ENCODE measurements around the gene ADGRV1. TPM values are rescaled to one million over a fixed set of nuclear protein-coding genes. Genes with fewer than 3 reads are reported as not detected.

ADGRV1 gene
- polyA plus RNA-seq, 1 donor from 2014 or later: 3.7 TPM

DNA sequence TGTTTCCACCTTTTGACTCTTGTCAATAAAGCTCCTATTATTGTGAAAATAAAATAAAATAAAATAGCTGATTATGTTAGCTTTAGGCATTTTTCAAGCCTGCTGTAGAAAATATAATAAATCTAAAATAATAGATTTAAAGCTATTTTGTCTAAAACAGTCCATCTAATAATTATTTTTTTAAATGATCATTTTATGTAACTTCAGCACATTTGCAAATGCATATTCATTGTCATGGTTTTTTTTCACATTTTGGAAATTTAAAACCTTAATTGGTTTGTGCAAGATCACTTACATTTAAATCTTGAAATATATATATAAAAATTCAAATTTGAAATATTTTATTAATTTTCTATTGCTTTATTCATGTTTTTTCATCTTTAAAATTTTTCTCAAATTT, 159.8 kb downstream of the ADGRV1 start:
- H3K9ac ChIP-seq (ENCODE audit: low read length): no peak overlapping the region
- H3K4me2 ChIP-seq (ENCODE audit: low read length): no peak overlapping the region
- TF ChIP-seq EZH2 (IDR thresholded peaks at IDR 0.05; ENCODE audit: borderline replicate concordance, insufficient read depth, low read length, poor library complexity, severe bottlenecking): no peak
- TF ChIP-seq POLR2AphosphoS5 (IDR thresholded peaks at IDR 0.05): no peak
- TF ChIP-seq SMC3 (conservative IDR thresholded peaks at IDR 0.05; ENCODE audit: poor library complexity): no peak
- TF ChIP-seq, protein P1, sequence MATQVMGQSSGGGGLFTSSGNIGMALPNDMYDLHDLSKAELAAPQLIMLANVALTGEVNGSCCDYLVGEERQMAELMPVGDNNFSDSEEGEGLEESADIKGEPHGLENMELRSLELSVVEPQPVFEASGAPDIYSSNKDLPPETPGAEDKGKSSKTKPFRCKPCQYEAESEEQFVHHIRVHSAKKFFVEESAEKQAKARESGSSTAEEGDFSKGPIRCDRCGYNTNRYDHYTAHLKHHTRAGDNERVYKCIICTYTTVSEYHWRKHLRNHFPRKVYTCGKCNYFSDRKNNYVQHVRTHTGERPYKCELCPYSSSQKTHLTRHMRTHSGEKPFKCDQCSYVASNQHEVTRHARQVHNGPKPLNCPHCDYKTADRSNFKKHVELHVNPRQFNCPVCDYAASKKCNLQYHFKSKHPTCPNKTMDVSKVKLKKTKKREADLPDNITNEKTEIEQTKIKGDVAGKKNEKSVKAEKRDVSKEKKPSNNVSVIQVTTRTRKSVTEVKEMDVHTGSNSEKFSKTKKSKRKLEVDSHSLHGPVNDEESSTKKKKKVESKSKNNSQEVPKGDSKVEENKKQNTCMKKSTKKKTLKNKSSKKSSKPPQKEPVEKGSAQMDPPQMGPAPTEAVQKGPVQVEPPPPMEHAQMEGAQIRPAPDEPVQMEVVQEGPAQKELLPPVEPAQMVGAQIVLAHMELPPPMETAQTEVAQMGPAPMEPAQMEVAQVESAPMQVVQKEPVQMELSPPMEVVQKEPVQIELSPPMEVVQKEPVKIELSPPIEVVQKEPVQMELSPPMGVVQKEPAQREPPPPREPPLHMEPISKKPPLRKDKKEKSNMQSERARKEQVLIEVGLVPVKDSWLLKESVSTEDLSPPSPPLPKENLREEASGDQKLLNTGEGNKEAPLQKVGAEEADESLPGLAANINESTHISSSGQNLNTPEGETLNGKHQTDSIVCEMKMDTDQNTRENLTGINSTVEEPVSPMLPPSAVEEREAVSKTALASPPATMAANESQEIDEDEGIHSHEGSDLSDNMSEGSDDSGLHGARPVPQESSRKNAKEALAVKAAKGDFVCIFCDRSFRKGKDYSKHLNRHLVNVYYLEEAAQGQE (IDR thresholded peaks at IDR 0.05; ENCODE audit: borderline replicate concordance): no peak
- no peak for TF ChIP-seq MXI1 (conservative IDR thresholded peaks at IDR 0.05; ENCODE audit: poor library complexity, severe bottlenecking)
- no peak for TF ChIP-seq RAD21 (conservative IDR thresholded peaks at IDR 0.05)
- TF ChIP-seq TAF1 (IDR thresholded peaks at IDR 0.05; ENCODE audit: low read depth): no peak
- no peaks in the 10 kb centered on the region for H4K20me1 ChIP-seq (ENCODE audit: insufficient read depth)
- no peaks in the 10 kb centered on the region for H3K79me2 ChIP-seq (replicated peaks; ENCODE audit: insufficient read depth, low read length)
- H3K36me3 ChIP-seq (ENCODE audit: insufficient read depth, low read length): no peaks in the 10 kb centered on the region
- H3K4me3 ChIP-seq (ENCODE audit: low read length): no peak overlapping the region
- H3K9me3 ChIP-seq (ENCODE audit: low read length): no peaks in the 10 kb centered on the region
- no peak overlapping the region for H3K27ac ChIP-seq (ENCODE audit: low read length)
- no peak overlapping the region for H2AFZ ChIP-seq (ENCODE audit: low read depth, low read length)
- no peaks in the 10 kb centered on the region for H3K27me3 ChIP-seq (ENCODE audit: insufficient read depth, low read depth, low read length)
- H3K9me2 ChIP-seq (ENCODE audit: insufficient read depth, low read length): no peaks in the 10 kb centered on the region
- H3F3A ChIP-seq (ENCODE audit: insufficient read depth, low read length, poor library complexity, severe bottlenecking): no peaks in the 10 kb centered on the region

DNA sequence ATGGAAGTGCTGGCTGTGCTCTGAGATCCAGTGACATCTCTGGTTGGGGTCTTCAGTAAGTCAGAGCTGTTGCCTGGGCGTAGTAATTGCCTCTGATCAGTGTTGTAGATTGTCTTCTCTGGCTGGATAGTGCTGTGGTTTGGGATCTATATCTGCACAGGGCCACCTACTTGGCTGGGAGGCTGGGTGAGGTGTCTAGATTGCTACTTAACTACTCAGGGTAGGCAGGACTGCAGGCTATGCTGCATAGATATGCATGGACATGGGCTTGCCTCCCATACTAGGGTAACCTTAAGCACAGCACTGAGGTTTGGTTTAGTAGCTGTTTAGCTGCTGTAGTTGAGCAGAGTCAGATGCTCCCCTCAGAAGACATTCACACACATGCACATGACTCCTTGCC, 181.0 kb downstream of the ADGRV1 start:
- Histone ChIP-seq H3F3A (ENCODE audit: insufficient read depth, low read length, poor library complexity, severe bottlenecking) (no peaks in the 10 kb centered on the region), H2AFZ (ENCODE audit: low read depth, low read length) (no peak overlapping the region), H3K9me2 (ENCODE audit: insufficient read depth, low read length) (no peaks in the 10 kb centered on the region), H3K36me3 (ENCODE audit: insufficient read depth, low read length) (no peaks in the 10 kb centered on the region), H3K9me3 (ENCODE audit: low read length) (no peaks in the 10 kb centered on the region), H3K4me3 (ENCODE audit: low read length) (no peak overlapping the region), H3K4me2 (ENCODE audit: low read length) (no peak overlapping the region), H3K27me3 (ENCODE audit: insufficient read depth, low read depth, low read length) (no peaks in the 10 kb centered on the region), H3K27ac (ENCODE audit: low read length) (no peak overlapping the region), H3K9ac (ENCODE audit: low read length) (no peak overlapping the region), H4K20me1 (ENCODE audit: insufficient read depth) (no peaks in the 10 kb centered on the region), H3K79me2 (replicated peaks; ENCODE audit: insufficient read depth, low read length) (no peaks in the 10 kb centered on the region)
- TF ChIP-seq, protein P1 (IDR thresholded peaks at IDR 0.05; ENCODE audit: borderline replicate concordance): no peak
- TF ChIP-seq EP300 (conservative IDR thresholded peaks at IDR 0.05; ENCODE audit: poor library complexity, severe bottlenecking): no peak
- no peak for TF ChIP-seq POLR2AphosphoS5 (IDR thresholded peaks at IDR 0.05)
- no peak for TF ChIP-seq TAF1 (IDR thresholded peaks at IDR 0.05; ENCODE audit: low read depth)
- TF ChIP-seq, protein P2, sequence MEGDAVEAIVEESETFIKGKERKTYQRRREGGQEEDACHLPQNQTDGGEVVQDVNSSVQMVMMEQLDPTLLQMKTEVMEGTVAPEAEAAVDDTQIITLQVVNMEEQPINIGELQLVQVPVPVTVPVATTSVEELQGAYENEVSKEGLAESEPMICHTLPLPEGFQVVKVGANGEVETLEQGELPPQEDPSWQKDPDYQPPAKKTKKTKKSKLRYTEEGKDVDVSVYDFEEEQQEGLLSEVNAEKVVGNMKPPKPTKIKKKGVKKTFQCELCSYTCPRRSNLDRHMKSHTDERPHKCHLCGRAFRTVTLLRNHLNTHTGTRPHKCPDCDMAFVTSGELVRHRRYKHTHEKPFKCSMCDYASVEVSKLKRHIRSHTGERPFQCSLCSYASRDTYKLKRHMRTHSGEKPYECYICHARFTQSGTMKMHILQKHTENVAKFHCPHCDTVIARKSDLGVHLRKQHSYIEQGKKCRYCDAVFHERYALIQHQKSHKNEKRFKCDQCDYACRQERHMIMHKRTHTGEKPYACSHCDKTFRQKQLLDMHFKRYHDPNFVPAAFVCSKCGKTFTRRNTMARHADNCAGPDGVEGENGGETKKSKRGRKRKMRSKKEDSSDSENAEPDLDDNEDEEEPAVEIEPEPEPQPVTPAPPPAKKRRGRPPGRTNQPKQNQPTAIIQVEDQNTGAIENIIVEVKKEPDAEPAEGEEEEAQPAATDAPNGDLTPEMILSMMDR (IDR thresholded peaks at IDR 0.05; ENCODE audit: poor library complexity, severe bottlenecking): no peak
- TF ChIP-seq RAD21 (conservative IDR thresholded peaks at IDR 0.05): no peak
- no peak for TF ChIP-seq EZH2 (IDR thresholded peaks at IDR 0.05; ENCODE audit: borderline replicate concordance, insufficient read depth, low read length, poor library complexity, severe bottlenecking)
- no peak for TF ChIP-seq SMC3 (conservative IDR thresholded peaks at IDR 0.05; ENCODE audit: poor library complexity)

Measured in neural cell (in vitro differentiated cells).